A549 (cell line): ENCODE data around the gene DNAJC8. TPM values are rescaled to one million over a fixed set of nuclear protein-coding genes. Genes with fewer than 3 reads are reported as not detected.

Experiments used
- ATAC-seq, 2 experiments: fragments of 200-7000 bp in 1 of 2; fragments of >200 bp in 1 of 2; cut with Nextera tagmentation in 1 of 2; cut with Tn5 transposase in 1 of 2; 3 replicates each; pipeline versions ENCODE4 v1.8.0 to v1.9.1; 2018 to 2020; ENCODE audit warnings: mild to moderate bottlenecking in 1 of 2, moderate library complexity in 1 of 2
- CTCF ChIA-PET: fragments of 300-600 bp; sonication (Branson Sonifier 250); formaldehyde crosslinking; extraction: SDS; loops from one replicate; lab custom pipeline; 2021; ENCODE audit warnings: antibody characterized with exemption, inconsistent platforms; lab: Yijun Ruan, JAX
- POLR2A ChIA-PET: fragments of 350-600 bp; formaldehyde crosslinking; extraction: SDS; loops from one replicate; lab custom pipeline; 2021; ENCODE audit warnings: antibody characterized with exemption, inconsistent platforms; lab: Yijun Ruan, JAX
- DNase-seq, 2 experiments: peaks; one replicate each; pipeline versions ENCODE4 v3.0.0 to v3.0.0-alpha.2; 2011 to 2016; ENCODE audit warnings: low read depth in 1 of 2, low spot score in 1 of 2
- FAIRE-seq: peaks from 2 replicates; lab custom pipeline; 2011; peaks lifted over from hg19 to GRCh38; lab: Jason Lieb, UNC
- H3K27ac ChIP-seq, 2 experiments: fragments of >200 bp; sonication (Bioruptor Twin); formaldehyde crosslinking; 3 replicates each; pipeline ENCODE4 v1.5.1; 2016 to 2017
- H3K4me1 ChIP-seq: fragments of >200 bp; sonication (Bioruptor Twin); formaldehyde crosslinking; 3 replicates; pipeline ENCODE4 v1.6.1; 2016
- H3K4me2 ChIP-seq: fragments of >200 bp; sonication (Bioruptor Twin); formaldehyde crosslinking; 3 replicates; pipeline ENCODE4 v1.6.1; 2016
- H3K4me3 ChIP-seq: fragments of >200 bp; sonication (Bioruptor Twin); formaldehyde crosslinking; 3 replicates; pipeline ENCODE4 v1.5.1; 2016
- H3K9me3 ChIP-seq: fragments of >200 bp; sonication (Bioruptor Twin); formaldehyde crosslinking; 3 replicates; pipeline ENCODE4 v1.6.1; 2016
- ATOH8 ChIP-seq: fragments of 250-450 bp; sonication (Bioruptor Pico); IDR thresholded peaks from 2 replicates; pipeline ENCODE4 v1.5.0; 2020; ENCODE audit warnings: low read depth, mild to moderate bottlenecking, moderate library complexity
- CHD4 ChIP-seq: fragments of 200-600 bp; sonication (generic); IDR thresholded peaks from 2 replicates; pipeline ENCODE4 v1.6.1; 2016; ENCODE audit warnings: antibody characterized with exemption, mild to moderate bottlenecking, borderline replicate concordance
- EHF ChIP-seq: fragments of 250-450 bp; sonication (Bioruptor Pico); IDR thresholded peaks from 2 replicates; pipeline ENCODE4 v1.5.0; 2020; ENCODE audit warnings: mild to moderate bottlenecking
- EHMT2 ChIP-seq: fragments of 200-600 bp; sonication (generic); IDR thresholded peaks from 2 replicates; pipeline ENCODE4 v1.6.1; 2016; ENCODE audit warnings: antibody characterized with exemption, low read depth, mild to moderate bottlenecking, moderate library complexity
- MAZ ChIP-seq: fragments of 150-350 bp; IDR thresholded peaks from 2 replicates; pipeline ENCODE4 v1.6.1; 2014; ENCODE audit warnings: antibody characterized with exemption, low read depth, low read length, borderline replicate concordance
- NR3C1 ChIP-seq: fragments of >200 bp; sonication (Bioruptor Twin); formaldehyde crosslinking; IDR thresholded peaks from 3 replicates; pipeline ENCODE4 v1.6.1; 2017
- PHF8 ChIP-seq: fragments of 200-600 bp; sonication (generic); IDR thresholded peaks from 2 replicates; pipeline ENCODE4 v1.6.1; 2016; ENCODE audit warnings: low read depth, mild to moderate bottlenecking, antibody characterized with exemption, moderate library complexity, borderline replicate concordance
- POLR2A ChIP-seq: IDR thresholded peaks from 2 replicates; pipeline ENCODE4 v1.6.1; 2012; ENCODE audit warnings: mild to moderate bottlenecking, low read length
- POLR2AphosphoS2 ChIP-seq: conservative IDR thresholded peaks from 2 replicates; pipeline ENCODE4 v1.6.1; 2012; ENCODE audit warnings: low read length, improper control_type of control experiment, inconsistent platforms
- REST ChIP-seq: fragments of 200-600 bp; sonication (generic); IDR thresholded peaks from 2 replicates; pipeline ENCODE4 v1.6.1; 2016; ENCODE audit warnings: antibody characterized with exemption, mild to moderate bottlenecking, moderate library complexity
- TFCP2L1 ChIP-seq: fragments of 250-450 bp; sonication (Bioruptor Pico); IDR thresholded peaks from 2 replicates; pipeline ENCODE4 v1.5.0; 2021; ENCODE audit warnings: mild to moderate bottlenecking
- TP53 ChIP-seq: fragments of 250-450 bp; sonication (Bioruptor Pico); IDR thresholded peaks from 2 replicates; pipeline ENCODE4 v1.5.0; 2021; ENCODE audit warnings: mild to moderate bottlenecking, moderate library complexity
- ZNF302 ChIP-seq: fragments of 250-450 bp; sonication (Bioruptor Pico); IDR thresholded peaks from 2 replicates; pipeline ENCODE4 v1.9.0; 2021; ENCODE audit warnings: inconsistent platforms, mild to moderate bottlenecking, moderate library complexity
- WGBS: methylation state at CpG from one replicate; pipeline ENCODE4 v1.1.6; 2017; ENCODE audit errors: missing lambda C conversion rate; 5-methylcytosine and 5-hydroxymethylcytosine counted together
- polyA plus RNA-seq, 4 experiments: library from polyadenylated mRNA; depleted of rRNA in 3 of 4; stranded (reverse); fragments of >200 nt; fragmentation: RNase III in 1 of 4; extraction: RNeasy Plus Mini Kit Qiagen cat#74134 plus additional on column Dnase treatment in 1 of 4; gene quantifications; 2 replicates in 3 of 4; 3 replicates in 1 of 4; pipeline ENCODE4 v1.2.3, GENCODE V29; 2011 to 2017

DNAJC8 gene
- polyA plus RNA-seq, 2 of the 4 experiments (the other 2 are of a cell fraction): 87.3 to 93.7 TPM

GRCh38 chr1:28258628-28259251 lies 25.9 kb upstream of the DNAJC8 start:
- peak overlapping the region; percentile 77 to 84 for H3K27ac ChIP-seq
- H3K9me3 ChIP-seq: no peaks in the 10 kb centered on the region
- peaks cover 37% of the 10 kb centered on the region for H3K4me1 ChIP-seq
- ChIA-PET CTCF (interaction anchor here (1.2 to 5.3 kb wide), 2 partner anchors 10 to 101 kb away, joined by 4 to 34 read pairs; no protein-coding TSS in a partner anchor), POLR2A (interaction anchor here (0.6 to 2.6 kb wide), 5 partner anchors 10 to 390 kb away, joined by 3 to 25 read pairs (median 3); partner anchors contain the start of genes ATP5IF1 and RNU11)
- peak in 1 of 2 experiments; percentile 8; a peak in 1 of 6 replicates for ATAC-seq
- TF ChIP-seq MAZ (no peak), EHF (CRISPR knock-in tag) (no peak)
- H3K4me3 ChIP-seq: no peak overlapping the region; the same call in 2 of the 3 replicates
- peak overlapping the region; percentile 76 for H3K4me2 ChIP-seq
- no peak for FAIRE-seq
- DNase-seq: no peak
- WGBS: 31% methylated on average over 12 of the region's 12 CpGs

- ChIA-PET POLR2A (interaction anchor here (0.5 to 2.6 kb wide), 3 partner anchors 9 to 255 kb away, joined by 4 to 25 read pairs (median 9); no protein-coding TSS in a partner anchor), CTCF (interaction anchor here (5.3 kb wide), 1 partner anchor 9 kb away, joined by 34 read pairs; no protein-coding TSS in a partner anchor)
- ATAC-seq (no peak), FAIRE-seq (no peak), DNase-seq (no peak)
- H3K4me3 ChIP-seq: no peak overlapping the region
- H3K4me2 ChIP-seq: no peak overlapping the region
- H3K27ac ChIP-seq: peak overlapping the region; percentile 77 to 84; a peak in 4 of 6 replicates
- 89% methylated on average over 4 of the region's 4 CpGs for WGBS
- TF ChIP-seq TFCP2L1 (CRISPR knock-in tag): no peak
- no peak for TF ChIP-seq TP53 (CRISPR knock-in tag)
- no peak for TF ChIP-seq NR3C1
- no peak for TF ChIP-seq POLR2A
- no peak for TF ChIP-seq PHF8
- TF ChIP-seq, all 56 proteins: peak for 0
- peaks cover 27% of the 10 kb centered on the region for H3K4me1 ChIP-seq
- H3K9me3 ChIP-seq: no peaks in the 10 kb centered on the region
These were observed 24.9 kb upstream of the DNAJC8 start for GRCh38 chr1:28257736-28258135.

GRCh38 chr1:28256197-28256827 lies 23.5 kb upstream of the DNAJC8 start:
- Histone ChIP-seq H3K4me3 (no peak overlapping the region), H3K4me1 (peaks cover 17% of the 10 kb centered on the region), H3K27ac (0 out of 6 replicates have a peak overlapping the region, but pooled peaks of 1 of the 2 experiments have one; percentile 28), H3K9me3 (no peaks in the 10 kb centered on the region), H3K4me2 (no peak overlapping the region)
- CTCF ChIA-PET: interaction anchor here (0.6 to 5.3 kb wide), 3 partner anchors 8 to 104 kb away, joined by 4 to 34 read pairs (median 6); no protein-coding TSS in a partner anchor
- DNase-seq: no peak
- FAIRE-seq: no peak
- WGBS: 72% methylated on average over 6 of the region's 6 CpGs
- TF ChIP-seq REST: no peak
- TF ChIP-seq TP53 (CRISPR knock-in tag): no peak
- no peak for TF ChIP-seq CHD4
- TF ChIP-seq POLR2AphosphoS2: no peak
- no peak for TF ChIP-seq ZNF302 (CRISPR knock-in tag)
- no peak for TF ChIP-seq ATOH8 (CRISPR knock-in tag)
- TF ChIP-seq EHMT2: no peak
- TF ChIP-seq, all 56 proteins: peak for 0
- POLR2A ChIA-PET: interaction anchor here (0.7 kb wide), 1 partner anchor 10 kb away, joined by 3 read pairs; no protein-coding TSS in a partner anchor
- ATAC-seq: no peak
